Peyer's patch (tissue), 4 donors: ENCODE results near the gene BRAF. TPM values are rescaled to one million over a fixed set of nuclear protein-coding genes. Genes with fewer than 3 reads are reported as not detected.
"Not testable (repeated sequence)": the region's sequence is repeated elsewhere in the genome, so short reads cannot be mapped to it uniquely, and the experiment has no call there.

Source experiments
- DNase-seq, 3 donors: peaks; one replicate each; pipeline ENCODE4 v3.0.0-alpha.2; 2017 to 2019
- H3K27ac ChIP-seq, 4 donors: fragments of 200-600 bp; sonication (generic); one replicate each; pipeline ENCODE4 v1.5.1; 2016 to 2019
- H3K27me3 ChIP-seq, 2 donors: fragments of 200-600 bp; sonication (generic); one replicate each; pipeline ENCODE4 v1.5.1; 2019
- H3K36me3 ChIP-seq, 3 donors: fragments of 200-600 bp; sonication (generic); one replicate each; pipeline ENCODE4 v1.5.1; 2016 to 2019
- H3K4me1 ChIP-seq, 4 donors: fragments of 200-600 bp; sonication (generic); one replicate each; pipeline ENCODE4 v1.5.1; 2016 to 2019
- H3K4me3 ChIP-seq, 4 donors: fragments of 200-600 bp; sonication (generic); 1 replicate in 3 of 4; 2 replicates in 1 of 4; pipeline ENCODE4 v1.5.1; 2016 to 2019; ENCODE audit warnings: mild to moderate bottlenecking in 1 of 4
- H3K9me3 ChIP-seq, 4 donors: fragments of 200-600 bp; sonication (generic); one replicate each; pipeline ENCODE4 v1.5.1; 2016 to 2019; ENCODE audit warnings: mild to moderate bottlenecking in 1 of 4
- POLR2A ChIP-seq, 2 donors: fragments of 450-650 bp; IDR thresholded peaks; one replicate each; pipeline ENCODE4 v1.5.1; 2017; ENCODE audit warnings: antibody characterized with exemption in 2 of 2, mild to moderate bottlenecking in 2 of 2, moderate library complexity in 2 of 2
- total RNA-seq, 4 donors: library from RNA; depleted of rRNA; stranded (reverse); fragments of >200 nt; gene quantifications; one replicate each; pipeline ENCODE4 v1.1.0, GENCODE V29; 2016
- TF ChIP-seq, protein P1 (sequence below), 6 experiments: fragments of 450-650 bp in 4 of 6; fragments of 200-600 bp in 2 of 6; sonication (generic) in 1 of 6; IDR thresholded peaks; one replicate each; pipeline ENCODE4 v1.5.1; 2017 to 2019; ENCODE audit warnings: antibody characterized with exemption in 6 of 6, mild to moderate bottlenecking in 3 of 6, moderate library complexity in 1 of 6

BRAF gene
- total RNA-seq, 4 donors from 2014 or later: 26.3 to 97.4 (median 47.6) TPM

DNA sequence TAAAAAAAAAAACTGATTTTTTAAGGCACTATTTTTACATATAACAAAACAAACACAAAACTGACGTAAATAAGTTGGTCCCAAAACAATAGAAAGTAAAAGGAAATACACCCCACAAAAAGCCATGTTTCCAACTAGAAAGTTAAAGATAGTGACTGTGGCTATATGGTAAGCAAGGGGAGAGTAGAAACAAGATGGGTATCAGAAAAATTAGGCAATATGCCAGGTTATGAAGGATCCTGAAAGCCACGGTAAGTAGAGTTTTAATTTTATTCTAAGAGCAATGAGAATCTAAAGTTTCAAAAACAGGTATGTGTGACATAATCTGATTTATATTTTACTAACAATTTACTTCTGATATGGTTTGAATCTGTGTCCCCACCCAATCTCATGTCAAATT lies 61.5 kb downstream of the BRAF start:
- no peak for DNase-seq

DNA sequence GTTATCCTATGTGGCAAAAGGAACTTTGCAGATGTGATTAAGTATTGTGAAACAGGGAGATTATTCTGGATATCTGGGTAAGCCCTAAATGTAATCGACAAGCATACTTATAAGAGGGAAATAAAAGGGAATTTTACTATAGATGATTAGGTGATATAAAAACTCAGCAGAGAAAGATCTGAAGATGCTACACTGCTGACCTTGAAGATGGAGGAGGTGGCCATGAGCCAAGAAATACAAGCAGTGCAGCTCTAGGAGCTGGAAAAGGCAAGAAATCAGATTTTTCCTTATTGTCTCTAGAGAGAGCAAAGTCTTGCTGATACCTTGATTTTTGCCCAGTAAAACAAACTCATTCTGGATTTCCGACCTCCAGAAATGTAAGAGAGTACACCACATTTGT lies 67.7 kb downstream of the BRAF start:
- Histone ChIP-seq H3K27me3 (no peaks in the 10 kb centered on the region), H3K4me1 (no peaks in the 10 kb centered on the region)
- no peak for DNase-seq

More for the DNA sequence above, 61.5 kb downstream of the BRAF start:
- no peak overlapping the region for H3K27ac ChIP-seq
- no peaks in the 10 kb centered on the region for H3K4me1 ChIP-seq
- H3K9me3 ChIP-seq: no peaks in the 10 kb centered on the region
- TF ChIP-seq, protein P1, sequence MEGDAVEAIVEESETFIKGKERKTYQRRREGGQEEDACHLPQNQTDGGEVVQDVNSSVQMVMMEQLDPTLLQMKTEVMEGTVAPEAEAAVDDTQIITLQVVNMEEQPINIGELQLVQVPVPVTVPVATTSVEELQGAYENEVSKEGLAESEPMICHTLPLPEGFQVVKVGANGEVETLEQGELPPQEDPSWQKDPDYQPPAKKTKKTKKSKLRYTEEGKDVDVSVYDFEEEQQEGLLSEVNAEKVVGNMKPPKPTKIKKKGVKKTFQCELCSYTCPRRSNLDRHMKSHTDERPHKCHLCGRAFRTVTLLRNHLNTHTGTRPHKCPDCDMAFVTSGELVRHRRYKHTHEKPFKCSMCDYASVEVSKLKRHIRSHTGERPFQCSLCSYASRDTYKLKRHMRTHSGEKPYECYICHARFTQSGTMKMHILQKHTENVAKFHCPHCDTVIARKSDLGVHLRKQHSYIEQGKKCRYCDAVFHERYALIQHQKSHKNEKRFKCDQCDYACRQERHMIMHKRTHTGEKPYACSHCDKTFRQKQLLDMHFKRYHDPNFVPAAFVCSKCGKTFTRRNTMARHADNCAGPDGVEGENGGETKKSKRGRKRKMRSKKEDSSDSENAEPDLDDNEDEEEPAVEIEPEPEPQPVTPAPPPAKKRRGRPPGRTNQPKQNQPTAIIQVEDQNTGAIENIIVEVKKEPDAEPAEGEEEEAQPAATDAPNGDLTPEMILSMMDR (IDR thresholded peaks at IDR 0.05): no peak
- TF ChIP-seq POLR2A (IDR thresholded peaks at IDR 0.05): no peak
- H3K4me3 ChIP-seq: no peak overlapping the region
- H3K27me3 ChIP-seq: no peaks in the 10 kb centered on the region
- no peaks in the 10 kb centered on the region for H3K36me3 ChIP-seq

GRCh38 chr7:140841166-140841715 lies 83.5 kb downstream of the BRAF start:
- DNase-seq: no peak
- Histone ChIP-seq H3K9me3 (no peaks in the 10 kb centered on the region), H3K4me1 (no peaks in the 10 kb centered on the region), H3K4me3 (no peak overlapping the region), H3K36me3 (no peaks in the 10 kb centered on the region), H3K27ac (no peak overlapping the region), H3K27me3 (no peaks in the 10 kb centered on the region)
- TF ChIP-seq, protein P1 (IDR thresholded peaks at IDR 0.05): no peak
- no peak for TF ChIP-seq POLR2A (IDR thresholded peaks at IDR 0.05)

More for the DNA sequence above, 67.7 kb downstream of the BRAF start:
- H3K4me3 ChIP-seq: no peak overlapping the region
- no peaks in the 10 kb centered on the region for H3K36me3 ChIP-seq
- TF ChIP-seq, protein P1 (IDR thresholded peaks at IDR 0.05): no peak
- no peak for TF ChIP-seq POLR2A (IDR thresholded peaks at IDR 0.05)
- no peak overlapping the region for H3K27ac ChIP-seq
- H3K9me3 ChIP-seq: no peaks in the 10 kb centered on the region

GRCh38 chr7:140831724-140832123 lies 93.0 kb downstream of the BRAF start:
- H3K27me3 ChIP-seq: no peaks in the 10 kb centered on the region
- H3K9me3 ChIP-seq: no peaks in the 10 kb centered on the region
- no peak for TF ChIP-seq POLR2A (IDR thresholded peaks at IDR 0.05)
- TF ChIP-seq, protein P1 (IDR thresholded peaks at IDR 0.05): no peak
- DNase-seq: no peak
- H3K4me1 ChIP-seq: no peaks in the 10 kb centered on the region
- H3K27ac ChIP-seq: no peak overlapping the region
- peaks cover 0 to 12% (median 0%) of the 10 kb centered on the region in 3 donors for H3K36me3 ChIP-seq
- H3K4me3 ChIP-seq: no peak overlapping the region

DNA sequence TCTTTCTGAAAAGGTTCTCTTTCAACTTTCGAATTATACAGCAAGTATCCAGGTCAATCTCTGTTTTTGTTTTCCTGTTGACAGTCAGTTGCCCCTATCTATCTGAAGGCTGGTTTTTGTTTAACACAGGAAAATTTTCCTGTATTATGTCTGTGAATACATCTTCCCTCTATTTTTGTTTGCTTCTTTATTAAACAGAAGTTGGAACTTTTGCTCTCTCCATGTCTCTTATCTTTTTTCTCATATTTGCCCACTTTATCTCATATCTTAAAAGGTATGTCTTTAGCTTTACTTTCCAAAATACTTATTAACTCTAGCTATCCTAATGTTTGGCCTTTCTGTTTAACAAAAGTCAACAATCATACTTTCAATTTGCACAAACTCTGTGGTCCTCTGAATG lies 95.0 kb downstream of the BRAF start:
- Histone ChIP-seq H3K4me1 (no peaks in the 10 kb centered on the region), H3K27ac (no peak overlapping the region), H3K36me3 (peaks cover 0 to 11% (median 0%) of the 10 kb centered on the region in 3 donors), H3K9me3 (no peaks in the 10 kb centered on the region), H3K27me3 (no peaks in the 10 kb centered on the region), H3K4me3 (no peak overlapping the region)
- TF ChIP-seq, protein P1 (IDR thresholded peaks at IDR 0.05): no peak
- TF ChIP-seq POLR2A (IDR thresholded peaks at IDR 0.05): no peak
- no peak for DNase-seq

GRCh38 chr7:140828741-140829140 lies 96.0 kb downstream of the BRAF start:
- no peaks in the 10 kb centered on the region for H3K27me3 ChIP-seq
- no peak for DNase-seq
- no peaks in the 10 kb centered on the region for H3K4me1 ChIP-seq
- H3K27ac ChIP-seq: no peak overlapping the region
- H3K9me3 ChIP-seq: no peaks in the 10 kb centered on the region
- no peak for TF ChIP-seq POLR2A (IDR thresholded peaks at IDR 0.05)
- TF ChIP-seq, protein P1 (IDR thresholded peaks at IDR 0.05): no peak
- H3K4me3 ChIP-seq: no peak overlapping the region
- H3K36me3 ChIP-seq: peaks cover 0 to 4% (median 0%) of the 10 kb centered on the region in 3 donors

DNA sequence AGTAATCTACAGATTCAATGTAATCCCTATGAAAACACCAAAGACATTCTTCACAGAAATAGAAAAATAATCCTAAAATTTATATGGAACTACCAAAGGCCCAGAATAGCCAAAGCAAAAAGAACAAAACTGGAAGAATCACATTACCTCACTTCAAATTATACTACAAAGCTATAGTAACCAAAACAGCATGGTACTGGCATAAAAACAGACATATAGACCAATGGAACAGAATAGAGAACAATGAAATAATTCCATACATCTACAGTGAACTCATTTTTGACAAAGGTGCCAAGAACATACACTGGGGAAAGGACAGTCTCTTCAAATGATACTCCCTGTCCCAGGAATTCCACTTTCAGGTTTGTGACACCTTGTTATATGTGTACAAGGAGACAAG lies 107.3 kb downstream of the BRAF start:
- not testable (repeated sequence) for DNase-seq, H3K27me3 ChIP-seq

More for the DNA sequence above, 107.3 kb downstream of the BRAF start:
- H3K4me3 ChIP-seq, H3K4me1 ChIP-seq, H3K36me3 ChIP-seq, H3K27ac ChIP-seq, H3K9me3 ChIP-seq: not testable (repeated sequence)
